ENCODE measurements around the gene SUGT1.
"Not testable (repeated sequence)": the region's sequence is repeated elsewhere in the genome, so short reads cannot be mapped to it uniquely, and the experiment has no call there.

DNA sequence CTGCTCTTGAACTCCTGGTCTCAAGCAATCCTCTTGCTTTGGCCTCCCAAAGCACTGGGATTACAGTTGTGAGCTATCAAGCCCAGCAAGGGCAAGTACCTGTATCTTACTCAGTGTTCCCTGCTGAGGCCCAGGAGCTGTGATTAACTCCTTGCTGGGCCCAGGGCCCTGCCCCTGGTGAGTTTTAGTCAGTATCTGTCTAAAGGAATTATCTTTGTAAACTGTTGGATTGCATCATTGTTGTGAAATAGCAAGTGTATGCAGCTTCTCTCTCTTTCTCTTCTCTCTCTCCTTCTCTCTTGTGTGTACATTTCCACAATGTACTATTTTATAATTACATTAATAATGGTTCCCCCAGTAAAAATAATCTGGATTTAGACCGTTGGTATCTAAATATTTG lies 45.8 kb upstream of the SUGT1 start:
- not testable (repeated sequence) for TF ChIP-seq SRY (CRISPR knock-in tag; IDR thresholded peaks at IDR 0.05); ZNF609 (CRISPR knock-in tag; IDR thresholded peaks at IDR 0.05; ENCODE audit: borderline replicate concordance); ELF1 (CRISPR knock-in tag; IDR thresholded peaks at IDR 0.05)
